Measurements from ENCODE around the gene TSHZ2. TPM values are rescaled to one million over a fixed set of nuclear protein-coding genes. Genes with fewer than 3 reads are reported as not detected.

TSHZ2 gene
- total RNA-seq, 6 experiments from 2014 or later: 14.2 to 28.1 (median 21.0) TPM

DNA sequence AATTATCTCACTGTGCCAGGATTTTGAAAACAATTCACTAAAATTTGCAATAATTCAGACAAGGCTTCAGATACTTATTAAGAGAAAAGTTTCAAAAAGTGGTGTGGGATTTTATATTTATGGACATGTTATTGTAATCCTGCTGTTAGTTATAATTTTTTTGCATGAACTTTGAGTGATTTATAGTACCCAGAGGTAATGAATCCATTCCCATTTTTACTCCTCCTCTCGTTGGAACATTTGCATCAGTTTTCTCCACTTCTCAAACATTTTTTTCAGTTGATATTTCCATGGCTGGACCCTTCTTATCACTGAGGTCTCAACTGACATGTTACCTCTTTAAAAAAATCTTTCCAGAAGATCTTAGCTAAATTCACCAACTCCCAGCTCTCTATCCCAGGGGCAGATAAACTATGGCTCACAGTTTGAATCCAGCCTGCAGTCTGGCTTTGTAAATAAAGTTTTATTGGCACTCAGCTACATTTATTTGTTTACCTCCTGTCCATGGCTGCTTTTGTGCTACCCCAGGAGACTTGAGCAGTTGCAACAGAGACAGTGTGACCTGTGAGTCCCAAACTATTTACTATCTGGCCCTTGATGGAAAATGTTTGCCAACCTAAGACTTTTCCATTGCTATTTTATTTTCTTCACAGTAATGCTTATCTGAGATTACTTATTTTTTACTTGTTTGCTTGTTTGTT, 83.4 kb downstream of the TSHZ2 start:
- DNase-seq: no peak
- Histone ChIP-seq H3K9me3 (no peaks in the 10 kb centered on the region), H3K27ac (no peak overlapping the region), H3K27me3 (no peaks in the 10 kb centered on the region), H3K4me1 (no peaks in the 10 kb centered on the region), H3K36me3 (no peaks in the 10 kb centered on the region), H3K4me3 (no peak overlapping the region)
- ATAC-seq: no peak
- TF ChIP-seq, protein P1, sequence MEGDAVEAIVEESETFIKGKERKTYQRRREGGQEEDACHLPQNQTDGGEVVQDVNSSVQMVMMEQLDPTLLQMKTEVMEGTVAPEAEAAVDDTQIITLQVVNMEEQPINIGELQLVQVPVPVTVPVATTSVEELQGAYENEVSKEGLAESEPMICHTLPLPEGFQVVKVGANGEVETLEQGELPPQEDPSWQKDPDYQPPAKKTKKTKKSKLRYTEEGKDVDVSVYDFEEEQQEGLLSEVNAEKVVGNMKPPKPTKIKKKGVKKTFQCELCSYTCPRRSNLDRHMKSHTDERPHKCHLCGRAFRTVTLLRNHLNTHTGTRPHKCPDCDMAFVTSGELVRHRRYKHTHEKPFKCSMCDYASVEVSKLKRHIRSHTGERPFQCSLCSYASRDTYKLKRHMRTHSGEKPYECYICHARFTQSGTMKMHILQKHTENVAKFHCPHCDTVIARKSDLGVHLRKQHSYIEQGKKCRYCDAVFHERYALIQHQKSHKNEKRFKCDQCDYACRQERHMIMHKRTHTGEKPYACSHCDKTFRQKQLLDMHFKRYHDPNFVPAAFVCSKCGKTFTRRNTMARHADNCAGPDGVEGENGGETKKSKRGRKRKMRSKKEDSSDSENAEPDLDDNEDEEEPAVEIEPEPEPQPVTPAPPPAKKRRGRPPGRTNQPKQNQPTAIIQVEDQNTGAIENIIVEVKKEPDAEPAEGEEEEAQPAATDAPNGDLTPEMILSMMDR (IDR thresholded peaks at IDR 0.05): no peak
- no peak for TF ChIP-seq POLR2A (IDR thresholded peaks at IDR 0.05)
- intact Hi-C loops (cut with DNase I): no loop called here
- whole genome bisulfite sequencing (ENCODE audit: insufficient coverage, low coverage, low lambda C conversion rate, missing lambda C conversion rate): 73% methylated on average over 1 of the region's 1 CpG

DNA sequence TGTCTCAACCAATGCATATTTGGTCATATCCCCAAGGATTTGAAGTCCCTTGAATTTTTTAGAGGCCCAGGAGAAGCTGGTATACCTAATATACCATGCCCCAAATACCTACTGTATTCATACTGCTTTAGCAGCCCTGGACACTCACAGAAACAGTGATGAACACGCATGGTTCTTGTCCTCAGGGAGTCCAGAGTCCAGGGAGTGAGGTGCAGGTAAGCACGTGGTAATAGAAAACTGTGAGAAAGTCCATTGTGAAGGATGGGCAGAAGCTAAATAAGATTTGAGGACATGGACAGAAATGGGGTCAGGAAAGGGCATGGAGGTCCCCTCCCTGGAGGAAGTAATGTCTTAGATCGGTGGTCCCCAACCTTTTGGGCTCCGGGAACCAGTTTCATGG, 85.4 kb downstream of the TSHZ2 start:
- H3K27ac ChIP-seq: no peak overlapping the region
- whole genome bisulfite sequencing (ENCODE audit: insufficient coverage, low coverage, low lambda C conversion rate, missing lambda C conversion rate): 84% methylated on average over 4 of the region's 4 CpGs
- no peaks in the 10 kb centered on the region for H3K4me1 ChIP-seq
- no peaks in the 10 kb centered on the region for H3K36me3 ChIP-seq
- ATAC-seq (no peak), DNase-seq (no peak)
- H3K9me3 ChIP-seq: no peaks in the 10 kb centered on the region
- no peak for TF ChIP-seq POLR2A (IDR thresholded peaks at IDR 0.05)
- TF ChIP-seq, protein P1 (IDR thresholded peaks at IDR 0.05): no peak
- H3K27me3 ChIP-seq: no peaks in the 10 kb centered on the region
- H3K4me3 ChIP-seq: no peak overlapping the region
- intact Hi-C loops (cut with DNase I): no loop called here

DNA sequence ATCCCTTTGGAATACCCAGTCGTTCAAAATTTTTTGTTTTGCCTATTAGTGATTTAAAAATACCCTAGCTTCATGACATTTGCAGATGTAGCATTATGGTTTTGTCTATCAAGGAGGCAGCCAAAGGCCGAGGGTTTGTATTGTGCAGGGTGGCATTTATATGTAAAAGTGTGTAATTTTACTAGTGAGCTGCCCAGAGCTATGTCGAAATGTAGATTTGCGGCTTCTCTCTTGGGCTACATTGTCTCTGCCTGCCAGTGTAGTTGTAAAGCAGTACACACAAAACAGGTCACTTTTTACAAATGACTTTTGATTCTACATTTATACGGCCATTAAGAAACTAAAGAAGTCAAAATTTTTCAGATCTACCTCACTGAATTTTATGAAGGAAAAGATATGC, 87.7 kb downstream of the TSHZ2 start:
- intact Hi-C loops (cut with DNase I): no loop called here
- Histone ChIP-seq H3K27ac (no peak overlapping the region), H3K36me3 (no peaks in the 10 kb centered on the region), H3K4me3 (no peak overlapping the region), H3K4me1 (no peaks in the 10 kb centered on the region), H3K9me3 (no peaks in the 10 kb centered on the region), H3K27me3 (no peaks in the 10 kb centered on the region)
- DNase-seq: no peak
- TF ChIP-seq POLR2A (IDR thresholded peaks at IDR 0.05): no peak
- TF ChIP-seq, protein P1 (IDR thresholded peaks at IDR 0.05): no peak
- 85% methylated on average over 5 of the region's 5 CpGs for WGBS (ENCODE audit: insufficient coverage, low coverage, low lambda C conversion rate, missing lambda C conversion rate)
- ATAC-seq: no peak

DNA sequence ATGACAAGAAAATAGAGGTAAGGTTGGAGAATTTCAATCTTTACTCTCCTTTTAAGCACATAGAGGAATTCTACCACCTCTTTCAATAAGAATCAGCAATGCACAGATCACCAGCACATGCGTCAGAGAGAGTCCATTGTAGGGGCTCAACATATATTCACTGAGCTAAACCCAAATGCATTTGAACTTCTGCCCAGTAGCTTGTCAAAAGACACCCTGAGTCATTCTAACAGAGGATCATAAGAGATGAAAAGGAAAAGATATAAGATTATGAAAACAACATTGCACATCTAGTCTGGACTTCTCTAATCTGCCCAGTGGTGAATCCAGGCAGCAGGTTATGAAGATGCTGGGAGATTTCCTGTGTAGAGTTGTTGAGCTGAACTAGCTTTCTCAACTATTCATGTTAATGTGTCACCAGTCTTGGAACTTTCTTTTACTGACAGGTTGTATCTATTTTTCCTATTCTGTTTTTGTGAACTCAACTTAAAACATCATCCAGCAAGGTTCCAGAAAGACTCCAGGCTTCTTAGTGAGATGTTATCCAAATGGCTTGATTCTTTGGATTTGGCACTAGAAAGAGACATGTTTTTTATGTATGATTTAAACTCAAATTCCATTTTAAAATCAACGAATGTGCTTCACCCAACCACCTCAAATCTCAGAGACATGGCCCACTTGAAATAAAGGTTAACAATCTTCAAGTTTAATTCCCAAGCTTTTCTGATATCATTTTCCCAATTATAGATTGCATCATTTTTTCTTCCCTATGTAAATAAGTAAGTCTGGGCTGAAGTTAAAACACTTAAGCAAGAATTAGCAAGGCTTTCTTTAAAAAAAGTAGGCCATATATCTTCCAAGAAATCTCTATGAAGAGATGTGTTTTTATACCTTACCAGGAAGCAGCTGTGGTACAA, 89.3 kb downstream of the TSHZ2 start:
- H3K4me1 ChIP-seq: no peaks in the 10 kb centered on the region
- intact Hi-C loops (cut with DNase I): no loop called here
- ATAC-seq: peak in 1 of 4 donors; percentile 23
- H3K9me3 ChIP-seq: no peaks in the 10 kb centered on the region
- WGBS (ENCODE audit: insufficient coverage, low coverage, low lambda C conversion rate, missing lambda C conversion rate): 69% methylated on average over 2 of the region's 2 CpGs
- H3K27ac ChIP-seq: no peak overlapping the region
- no peaks in the 10 kb centered on the region for H3K36me3 ChIP-seq
- H3K27me3 ChIP-seq: no peaks in the 10 kb centered on the region
- TF ChIP-seq, protein P1 (IDR thresholded peaks at IDR 0.05): no peak
- TF ChIP-seq POLR2A (IDR thresholded peaks at IDR 0.05): no peak
- H3K4me3 ChIP-seq: no peak overlapping the region
- no peak for DNase-seq
